LNCAP (cell line): ENCODE results near the gene TUT1.
A peak's percentile ranks its signal among the peaks of the same experiment; 100 is the strongest.

ENCODE experiments used
- CTCF ChIP-seq: fragments of 450-650 bp; IDR thresholded peaks from 2 replicates; pipeline ENCODE4 v1.5.1; 2017; ENCODE audit warnings: mild to moderate bottlenecking

Gene TUT1

GRCh38 chr11:62543680-62544444, 47.5 kb downstream of the TUT1 start:
- no peak for TF ChIP-seq CTCF

GRCh38 chr11:62542750-62543567, 48.4 kb downstream of the TUT1 start:
- TF ChIP-seq CTCF, result peak; percentile 98

- no peak for TF ChIP-seq CTCF
Measured at GRCh38 chr11:62542111-62542745, 49.1 kb downstream of the TUT1 start.

- TF ChIP-seq CTCF, result no peak
Measured at GRCh38 chr11:62540804-62541701, 50.3 kb downstream of the TUT1 start.

GRCh38 chr11:62539238-62539925, 51.9 kb downstream of the TUT1 start:
- TF ChIP-seq CTCF, result no peak

GRCh38 chr11:62538470-62539237, 52.7 kb downstream of the TUT1 start:
- no peak for TF ChIP-seq CTCF
